ENCODE results near the gene KCND2. TPM values are rescaled to one million over a fixed set of nuclear protein-coding genes. Genes with fewer than 3 reads are reported as not detected.
"Not testable (repeated sequence)": the region's sequence is repeated elsewhere in the genome, so short reads cannot be mapped to it uniquely, and the experiment has no call there.

Gene KCND2
- total RNA-seq = not detected

DNA sequence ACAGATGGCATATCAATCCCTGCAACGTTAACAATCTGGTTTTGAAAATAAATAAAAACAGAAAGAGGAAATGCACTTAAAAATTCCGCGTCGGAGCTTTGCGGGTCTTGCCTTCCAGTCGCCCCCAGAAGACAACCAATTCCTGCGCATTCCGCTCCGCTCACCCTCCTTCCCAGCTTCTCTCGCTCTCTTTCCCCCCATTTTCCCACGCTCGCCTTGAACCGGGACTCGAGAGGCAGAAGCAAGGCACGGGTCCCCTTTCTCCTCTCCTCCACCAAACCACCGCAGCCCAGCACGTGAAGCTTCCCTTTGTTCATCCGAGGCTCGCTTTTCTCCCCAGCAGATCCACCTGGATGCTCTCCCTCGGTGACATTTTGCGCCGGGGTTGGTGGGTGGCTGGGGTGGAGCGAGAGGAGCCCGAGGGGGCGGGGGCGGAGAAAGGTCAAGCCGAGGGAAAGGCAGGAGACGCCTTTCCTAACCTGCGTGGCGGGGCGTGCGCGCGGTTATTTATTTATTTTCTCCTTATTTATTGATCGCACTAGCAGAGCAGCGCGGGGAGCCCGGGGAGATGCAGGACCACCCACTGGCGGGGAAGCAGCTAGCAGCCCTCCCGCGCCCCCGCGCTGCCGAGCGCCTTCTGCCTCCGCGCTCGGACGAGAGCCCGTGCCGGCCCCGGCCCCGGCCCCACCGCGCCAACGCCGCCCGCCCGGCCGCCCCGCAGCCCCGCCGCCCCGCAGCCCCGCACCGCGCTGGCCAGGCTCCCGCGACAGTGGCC, at the start of gene KCND2:
Gene KCND2 (plus strand): TSS at position 475 of the 775 bp plus-strand sequence.
- ATAC-seq = no peak

DNA sequence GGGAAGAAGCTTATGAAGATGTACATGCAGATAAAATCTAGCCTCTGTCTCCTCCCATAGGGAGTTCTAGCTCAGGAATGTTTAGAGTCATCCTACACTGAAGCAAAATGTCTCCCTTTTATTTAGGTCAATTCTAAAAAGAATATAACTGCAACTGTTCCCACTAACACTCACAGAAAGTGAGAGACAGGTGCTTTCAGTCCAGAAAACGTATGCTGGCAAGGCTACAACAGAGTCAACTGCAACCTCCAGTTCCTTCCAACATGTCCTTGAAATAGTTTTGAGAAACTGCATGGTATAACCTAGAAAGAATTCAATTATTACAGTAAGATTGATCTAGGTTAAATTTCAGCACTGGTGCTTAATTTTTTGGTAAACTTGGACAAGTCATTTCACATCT, 46.8 kb upstream of the KCND2 start:
- no peak for ATAC-seq

DNA sequence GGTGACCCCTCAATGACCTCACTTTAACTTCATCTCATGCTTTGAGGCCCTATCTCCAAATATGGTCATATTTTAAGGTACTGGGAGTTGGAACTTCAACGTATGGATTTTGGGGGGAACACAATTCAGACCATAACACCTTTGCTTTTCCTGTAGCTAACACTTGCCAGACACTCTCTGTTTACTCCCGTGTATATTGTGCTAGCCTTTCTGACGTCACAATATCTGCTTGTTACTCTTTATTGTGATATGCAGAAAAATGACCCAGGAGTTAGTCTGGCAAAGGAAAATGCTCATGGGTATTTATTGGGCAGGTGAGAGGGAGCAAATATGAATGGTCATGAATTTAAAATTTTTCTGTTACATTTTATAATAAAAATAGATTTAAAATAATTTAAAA, 45.7 kb upstream of the KCND2 start:
- ATAC-seq = no peak

DNA sequence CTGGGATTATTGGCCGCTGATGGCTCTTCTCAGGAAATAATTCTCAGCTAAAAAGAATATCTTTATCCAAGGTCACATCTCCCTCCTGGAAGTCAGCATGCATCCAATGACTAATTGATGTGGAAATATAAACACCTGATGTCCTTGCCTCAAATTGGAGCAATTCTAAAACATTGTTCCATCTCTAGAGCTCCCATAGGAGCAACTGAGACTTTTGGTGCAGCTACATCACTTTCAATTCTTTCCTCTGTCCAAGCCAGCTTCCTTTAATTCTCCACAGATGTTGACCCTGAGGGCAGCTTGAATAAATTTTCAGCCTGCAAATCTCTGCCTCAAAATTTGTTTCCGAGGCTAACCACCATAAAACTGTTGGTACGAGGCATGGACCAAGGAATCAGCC, 43.9 kb upstream of the KCND2 start:
- no peak for ATAC-seq

DNA sequence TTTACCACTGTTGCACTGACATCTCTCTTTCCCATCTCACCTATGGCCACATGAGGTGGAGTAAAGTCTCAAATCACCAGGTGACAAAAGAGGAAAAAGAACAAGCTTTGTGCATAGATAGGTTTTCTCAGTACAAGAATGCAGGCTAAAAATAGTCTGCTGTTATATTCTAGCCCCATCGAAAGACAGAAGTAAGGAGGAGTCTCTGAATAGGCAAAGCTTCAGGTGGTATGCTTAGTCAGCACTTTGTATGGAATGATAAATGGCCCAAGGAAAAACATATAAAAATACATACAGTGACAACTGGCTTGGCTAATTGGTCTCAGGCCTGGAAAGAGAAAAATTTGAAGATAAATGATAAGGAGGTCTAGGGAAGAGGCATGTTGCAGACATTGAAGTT, 39.6 kb upstream of the KCND2 start:
- no peak for ATAC-seq

DNA sequence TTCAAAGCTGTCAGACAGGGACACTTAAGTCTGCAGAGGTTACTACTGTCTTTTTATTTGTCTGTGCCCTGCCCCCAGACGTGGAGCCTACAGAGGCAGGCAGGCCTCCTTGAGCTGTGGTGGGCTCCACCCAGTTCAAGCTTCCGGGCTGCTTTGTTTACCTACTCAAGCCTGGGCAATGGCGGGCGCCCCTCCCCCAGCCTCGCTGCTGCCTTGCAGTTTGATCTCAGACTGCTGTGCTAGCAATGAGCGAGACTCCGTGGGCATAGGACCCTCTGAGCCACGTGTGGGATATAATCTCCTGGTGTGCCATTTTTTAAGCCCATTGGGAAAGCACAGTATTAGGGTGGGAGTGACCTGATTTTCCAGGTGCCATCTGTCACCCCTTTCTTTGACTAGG, 32.6 kb upstream of the KCND2 start:
- not testable (repeated sequence) for ATAC-seq

DNA sequence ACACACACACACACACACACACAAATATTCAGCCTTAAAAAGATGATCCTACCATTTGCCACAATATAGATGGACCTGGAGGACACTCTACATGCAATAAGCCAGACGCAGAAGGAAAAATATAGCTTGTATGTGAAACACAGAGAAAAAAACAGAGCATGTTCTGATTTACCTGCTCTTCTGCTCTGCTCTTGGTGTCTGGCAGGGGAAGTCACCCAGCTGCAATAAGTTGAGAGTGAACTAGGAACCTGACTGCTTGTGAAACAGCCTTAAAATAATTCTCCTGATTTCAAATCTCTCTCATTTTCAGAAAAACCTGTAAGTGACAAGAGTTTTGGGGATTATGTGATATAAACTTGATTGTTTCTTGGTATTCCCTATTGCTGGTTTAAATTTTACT, 31.0 kb upstream of the KCND2 start:
- ATAC-seq = no peak

DNA sequence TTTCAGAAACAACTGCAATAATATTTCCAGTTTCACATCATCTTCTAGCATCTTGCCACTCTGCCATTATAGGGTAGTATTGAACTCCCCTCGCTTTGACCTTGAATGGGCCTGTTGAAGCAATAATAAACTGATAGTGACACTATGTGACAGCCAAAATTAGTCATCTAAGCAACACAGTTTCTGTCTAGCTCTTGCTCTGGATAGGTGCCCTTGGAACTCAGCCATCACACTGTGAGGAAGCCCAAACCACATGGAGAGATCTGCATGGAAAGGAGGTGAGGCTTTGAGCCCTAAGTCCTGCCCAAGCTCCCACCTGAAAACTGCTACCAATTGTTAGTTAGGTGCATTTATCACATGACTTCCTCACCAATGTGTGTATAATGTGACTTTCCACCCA, 18.1 kb upstream of the KCND2 start:
- no peak for ATAC-seq

DNA sequence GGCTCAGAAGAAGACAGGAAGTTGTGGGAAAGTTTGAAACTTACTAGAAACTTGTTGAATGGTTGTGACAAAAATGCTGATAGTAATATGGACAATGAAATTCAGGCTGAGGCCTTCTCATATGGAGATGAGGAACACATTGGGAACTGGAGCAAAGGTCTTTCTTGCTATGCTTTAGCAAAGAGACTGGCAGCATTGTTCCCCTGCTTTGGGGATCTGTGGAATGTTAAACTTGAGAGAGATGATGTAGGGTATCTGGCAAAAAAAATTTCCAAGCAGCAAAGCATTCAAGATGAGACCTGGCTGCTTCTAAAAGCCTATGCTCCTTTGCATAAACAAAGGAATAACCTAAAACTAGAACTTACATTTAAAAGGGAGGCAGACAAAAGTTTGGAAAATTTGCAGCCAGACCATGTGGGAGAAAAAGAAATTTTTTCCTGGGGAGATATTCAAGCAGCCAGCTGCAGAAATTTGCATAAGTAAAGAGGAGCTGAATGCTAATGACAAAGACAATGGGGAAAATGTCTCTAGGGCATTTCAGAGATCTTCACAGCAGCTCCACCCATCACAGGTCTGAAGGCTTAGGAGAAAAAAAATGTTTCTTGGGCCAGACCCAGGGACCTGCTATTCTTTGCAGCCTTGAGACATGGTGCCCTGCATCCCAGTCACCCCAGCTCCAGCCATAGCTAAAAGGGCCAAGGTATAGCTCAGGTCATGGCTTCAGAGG, 16.5 kb upstream of the KCND2 start:
- no peak for ATAC-seq

DNA sequence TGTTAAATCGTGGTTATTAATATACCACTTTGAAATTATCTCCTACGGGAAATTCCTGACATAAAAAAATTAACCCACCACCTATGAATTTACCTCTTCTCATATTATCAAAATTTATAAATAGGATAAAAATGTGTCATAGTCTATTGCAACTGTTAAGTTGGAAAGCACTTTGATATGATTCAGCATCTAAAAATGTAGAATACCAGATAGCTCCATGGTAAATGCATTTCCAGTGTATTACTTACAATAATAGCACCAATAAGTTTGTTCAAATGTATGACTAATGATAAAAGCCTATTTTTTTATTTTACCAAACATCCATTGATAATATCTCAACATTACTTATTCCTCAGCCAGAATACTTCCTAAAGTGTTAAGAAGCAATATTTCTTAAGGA, 13.6 kb upstream of the KCND2 start:
- ATAC-seq = no peak

DNA sequence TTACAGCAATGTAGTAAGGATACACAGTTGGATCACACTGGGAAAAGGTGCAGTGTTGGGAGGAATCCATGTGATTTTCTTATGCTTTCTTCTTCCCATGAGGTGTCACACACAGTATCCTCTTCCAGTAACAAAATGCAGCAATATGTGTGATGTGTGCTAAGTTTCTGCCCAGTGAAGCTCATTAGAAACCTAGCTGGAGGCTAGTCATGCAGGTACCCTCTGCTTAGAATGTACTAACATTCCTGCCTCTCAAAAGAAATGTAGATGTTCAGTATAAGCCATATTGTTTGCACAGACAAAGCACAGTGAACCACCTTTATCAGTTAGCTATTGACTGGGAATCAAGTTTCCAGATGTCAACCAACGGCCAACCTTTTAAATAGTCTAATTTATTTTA, 12.9 kb upstream of the KCND2 start:
- no peak for ATAC-seq

DNA sequence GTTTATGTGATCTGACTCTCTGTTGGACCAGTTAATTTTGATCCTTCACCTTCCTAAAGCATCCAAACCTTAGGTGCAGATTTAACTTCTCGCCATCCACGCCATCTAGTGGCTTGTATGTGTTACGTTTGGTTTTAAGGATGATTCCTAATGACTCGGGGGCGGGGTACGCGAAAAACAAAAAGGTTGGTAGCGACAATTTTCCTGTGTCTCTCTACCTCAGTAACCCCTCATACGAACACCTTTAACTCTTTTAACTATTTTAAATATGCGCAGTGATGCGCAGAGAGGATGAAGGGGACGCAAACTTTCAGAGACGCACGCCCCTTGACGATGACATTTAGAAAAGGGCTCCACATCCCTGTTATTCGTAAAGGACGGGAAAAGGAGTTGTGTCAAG, 714 bp upstream of the KCND2 start:
- peak; percentile 23 for ATAC-seq

DNA sequence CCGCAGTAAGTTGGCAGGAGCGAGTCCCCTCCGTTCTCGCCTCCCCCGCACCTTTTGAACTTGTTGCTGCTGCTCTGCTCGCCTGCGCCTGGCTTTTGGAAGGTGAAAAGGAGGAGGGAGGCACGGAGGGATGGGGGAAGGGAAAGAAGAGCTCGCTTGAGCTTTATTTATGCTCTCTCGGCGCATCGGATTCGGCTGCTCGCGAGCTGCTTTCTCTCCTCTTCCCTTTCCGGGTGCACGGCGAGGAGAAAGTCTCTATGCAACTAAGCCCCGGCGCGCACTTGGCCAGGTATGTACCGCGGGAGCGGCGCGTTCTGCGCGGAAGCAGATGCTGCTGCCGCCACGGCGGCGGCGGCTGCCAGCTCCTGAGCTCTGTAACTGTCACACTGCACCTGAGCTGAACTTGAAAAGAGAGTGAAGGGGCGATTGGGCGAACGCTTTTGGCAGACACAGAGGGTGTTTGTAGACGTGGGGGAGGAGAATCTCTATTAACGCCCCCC, 551 bp downstream of the KCND2 start:
- no peak for ATAC-seq

DNA sequence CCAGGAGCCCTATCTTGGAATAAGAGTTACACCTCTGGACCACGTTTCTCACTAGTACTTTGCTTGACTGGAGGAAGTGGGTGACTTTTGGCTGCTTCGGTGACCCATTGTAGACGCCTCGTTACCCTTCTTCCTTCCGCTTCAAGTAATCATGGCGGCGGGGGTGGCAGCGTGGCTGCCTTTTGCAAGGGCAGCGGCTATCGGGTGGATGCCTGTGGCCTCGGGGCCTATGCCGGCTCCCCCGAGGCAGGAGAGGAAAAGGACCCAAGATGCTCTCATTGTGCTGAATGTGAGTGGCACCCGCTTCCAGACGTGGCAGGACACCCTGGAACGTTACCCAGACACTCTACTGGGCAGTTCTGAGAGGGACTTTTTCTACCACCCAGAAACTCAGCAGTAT, 1.5 kb downstream of the KCND2 start:
- ATAC-seq = no peak

DNA sequence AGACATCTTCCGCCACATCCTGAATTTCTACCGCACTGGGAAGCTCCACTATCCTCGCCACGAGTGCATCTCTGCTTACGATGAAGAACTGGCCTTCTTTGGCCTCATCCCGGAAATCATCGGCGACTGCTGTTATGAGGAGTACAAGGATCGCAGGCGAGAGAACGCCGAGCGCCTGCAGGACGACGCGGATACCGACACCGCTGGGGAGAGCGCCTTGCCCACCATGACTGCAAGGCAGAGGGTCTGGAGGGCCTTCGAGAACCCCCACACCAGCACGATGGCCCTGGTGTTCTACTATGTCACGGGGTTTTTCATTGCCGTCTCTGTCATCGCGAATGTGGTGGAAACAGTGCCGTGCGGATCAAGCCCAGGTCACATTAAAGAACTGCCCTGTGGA, 1.9 kb downstream of the KCND2 start:
- ATAC-seq = no peak

DNA sequence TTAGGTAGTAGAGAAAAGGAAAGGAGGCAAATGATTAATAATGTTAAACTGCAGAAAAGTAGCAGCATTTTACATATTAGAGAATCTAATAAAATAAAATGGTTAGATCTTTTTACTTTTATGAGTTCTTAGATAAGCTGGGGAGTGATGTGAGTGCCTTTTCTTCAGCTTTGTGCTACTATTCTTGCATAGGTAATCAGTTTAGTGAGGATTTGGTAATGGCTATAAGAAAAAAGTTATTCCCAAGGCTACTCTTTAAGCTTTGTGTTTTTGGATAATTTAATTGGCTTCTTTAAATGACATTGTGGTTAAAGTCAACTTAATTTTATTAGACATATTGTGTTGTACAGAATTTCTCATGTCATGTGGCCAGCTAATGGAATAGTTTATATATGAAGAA, 3.7 kb downstream of the KCND2 start:
- ATAC-seq = no peak

DNA sequence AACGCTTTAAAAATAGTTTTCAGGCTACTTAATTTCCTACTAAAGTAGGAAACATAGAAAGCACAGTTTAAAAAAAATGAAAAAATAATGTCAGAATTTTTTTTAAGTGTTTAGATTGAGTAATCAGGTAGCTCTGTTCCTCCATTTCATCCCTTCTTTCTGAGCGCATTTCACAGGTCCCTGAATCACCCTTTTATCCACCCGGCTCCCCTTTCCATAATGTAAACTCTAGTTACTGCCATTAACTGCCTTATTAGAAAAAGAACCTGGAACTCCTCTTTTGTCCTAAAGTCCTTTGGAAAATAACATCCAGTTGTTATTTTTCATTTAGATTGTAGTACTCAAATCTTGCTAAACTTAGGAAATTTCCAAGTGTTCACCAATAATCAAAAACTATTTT, 5.8 kb downstream of the KCND2 start:
- no peak for ATAC-seq

DNA sequence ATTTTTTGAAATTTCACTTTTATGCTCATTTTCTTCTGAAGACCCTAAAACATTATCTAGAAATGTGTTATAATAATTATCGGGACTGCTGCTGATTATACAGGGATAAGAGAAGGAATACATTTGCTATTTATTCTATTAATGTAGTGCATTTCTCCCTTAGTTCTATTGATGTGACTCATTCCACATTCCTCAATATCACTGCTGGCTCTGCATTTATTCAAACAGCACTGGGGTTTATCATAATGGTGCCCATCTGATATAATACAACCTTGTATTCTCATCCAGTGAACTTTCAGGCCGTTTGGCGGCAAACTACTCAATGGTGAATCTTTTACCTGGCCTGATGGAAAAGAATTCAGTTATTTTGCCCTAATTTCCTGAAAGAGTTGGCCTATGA, 7.8 kb downstream of the KCND2 start:
- ATAC-seq = no peak

DNA sequence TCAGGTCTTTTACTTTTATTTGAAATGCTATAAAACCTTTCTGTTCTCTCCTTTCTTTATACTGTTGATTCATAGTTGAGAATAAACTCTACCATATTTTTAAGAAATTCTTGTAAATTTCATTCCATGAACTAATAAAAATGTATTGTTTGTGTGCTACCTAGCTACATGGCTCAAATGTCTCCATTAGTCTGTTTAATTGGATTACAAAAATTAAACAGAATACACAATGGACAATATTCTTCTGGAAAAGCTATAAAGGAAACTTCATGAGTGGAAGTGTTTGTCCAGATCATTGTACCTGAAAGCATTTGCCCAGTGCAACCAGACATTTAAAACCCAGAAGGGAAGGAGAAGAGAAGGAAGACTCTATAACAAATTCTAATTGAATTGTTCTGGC, 20.1 kb downstream of the KCND2 start:
- ATAC-seq = no peak

DNA sequence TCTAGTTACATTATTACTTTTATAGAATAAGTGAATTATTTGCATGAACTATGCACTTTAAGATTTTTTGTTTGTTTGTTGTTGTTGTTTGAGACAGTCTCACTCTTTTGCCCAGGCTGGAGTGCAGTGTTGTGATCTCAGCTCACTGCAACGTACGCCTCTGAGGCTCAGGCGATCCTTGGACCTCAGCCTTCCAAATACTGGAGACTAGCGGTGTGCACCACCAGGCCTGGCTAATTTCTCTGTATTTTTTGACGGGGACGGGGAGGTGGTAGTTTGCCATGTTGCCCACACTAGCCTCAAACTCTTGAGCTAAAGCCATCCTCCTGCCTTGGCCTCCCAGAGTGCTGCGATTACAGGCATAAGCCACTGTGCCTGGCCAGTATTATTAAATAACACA, 29.2 kb downstream of the KCND2 start:
- no peak for ATAC-seq

DNA sequence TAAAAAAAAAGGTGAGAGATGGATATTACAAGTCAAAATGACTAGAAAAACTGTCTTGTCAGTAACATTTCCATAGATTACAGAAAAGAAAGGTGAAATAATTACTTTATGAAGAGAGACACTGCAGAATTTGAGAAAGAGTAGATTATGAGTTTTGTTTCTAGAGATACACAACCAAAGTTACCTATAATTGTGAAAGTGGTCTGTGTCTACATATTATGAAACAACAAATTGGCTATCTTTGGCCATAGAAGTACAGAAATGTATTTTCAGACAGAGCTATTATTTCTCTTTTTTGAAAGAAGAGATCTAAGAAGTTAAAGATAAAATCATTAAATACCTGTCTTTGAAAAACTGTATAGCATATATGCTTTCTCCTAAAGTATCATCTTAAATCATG, 30.1 kb downstream of the KCND2 start:
- ATAC-seq = no peak

DNA sequence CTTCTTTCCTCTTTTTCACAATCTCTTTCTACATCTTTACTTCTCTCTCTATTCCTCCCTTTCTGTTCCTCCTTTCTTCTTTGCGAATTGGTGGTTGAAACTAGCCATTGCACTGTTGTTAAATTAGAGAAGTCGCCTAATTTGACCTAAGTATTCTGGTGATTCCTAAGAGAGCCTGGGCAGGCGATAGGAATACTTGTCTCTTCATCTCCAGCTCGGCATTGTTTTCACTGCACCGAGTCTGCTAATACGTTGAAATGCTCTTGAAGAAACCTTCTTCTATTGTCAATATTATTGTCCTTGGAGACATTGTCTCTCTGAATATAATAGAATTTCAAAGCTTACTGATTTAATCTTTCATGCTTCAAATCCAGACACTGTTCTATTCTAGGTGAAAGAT, 31.7 kb downstream of the KCND2 start:
- no peak for ATAC-seq

DNA sequence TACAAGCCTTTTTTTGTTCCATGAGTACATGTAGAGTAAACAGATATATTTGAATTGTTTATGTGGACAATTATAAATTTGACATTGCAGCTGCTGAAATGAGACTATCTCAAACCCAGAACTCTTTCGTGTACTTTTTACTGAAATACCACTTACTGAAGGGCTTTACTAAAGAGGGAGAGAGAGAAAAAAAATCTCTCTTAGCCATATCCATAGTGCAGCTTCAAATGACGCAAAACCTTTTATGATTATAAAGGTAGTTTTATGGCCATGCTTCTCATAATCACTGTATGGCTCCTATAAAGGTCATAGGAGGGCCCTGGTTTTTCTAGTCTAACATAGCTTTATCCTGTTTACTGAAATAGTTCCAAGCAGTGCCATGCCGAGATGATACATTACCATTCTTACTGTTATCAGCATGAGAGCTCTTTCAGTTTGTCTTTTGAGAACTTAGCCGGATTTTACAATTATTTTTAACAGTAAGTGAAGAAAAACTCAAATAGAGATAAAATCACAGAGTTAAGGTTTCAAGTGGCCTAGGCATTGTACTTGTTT, 35.1 kb downstream of the KCND2 start:
- ATAC-seq = no peak
